Ureter (tissue), 1 donor: ENCODE results near the gene KRT79. TPM values are rescaled to one million over a fixed set of nuclear protein-coding genes. Genes with fewer than 3 reads are reported as not detected.

Experiments used
- DNase-seq: peaks from one replicate; pipeline ENCODE4 v3.0.0-alpha.2; 2020; ENCODE audit warnings: low spot score
- total RNA-seq: library from RNA; stranded (reverse); gene quantifications from one replicate; pipeline ENCODE4 v1.2.4, GENCODE V29; 2023
- donor health status: DM: yes; HTN: yes; CAD: no.

The KRT79 gene
- total RNA-seq, 1 donor from 2014 or later = not detected

DNA sequence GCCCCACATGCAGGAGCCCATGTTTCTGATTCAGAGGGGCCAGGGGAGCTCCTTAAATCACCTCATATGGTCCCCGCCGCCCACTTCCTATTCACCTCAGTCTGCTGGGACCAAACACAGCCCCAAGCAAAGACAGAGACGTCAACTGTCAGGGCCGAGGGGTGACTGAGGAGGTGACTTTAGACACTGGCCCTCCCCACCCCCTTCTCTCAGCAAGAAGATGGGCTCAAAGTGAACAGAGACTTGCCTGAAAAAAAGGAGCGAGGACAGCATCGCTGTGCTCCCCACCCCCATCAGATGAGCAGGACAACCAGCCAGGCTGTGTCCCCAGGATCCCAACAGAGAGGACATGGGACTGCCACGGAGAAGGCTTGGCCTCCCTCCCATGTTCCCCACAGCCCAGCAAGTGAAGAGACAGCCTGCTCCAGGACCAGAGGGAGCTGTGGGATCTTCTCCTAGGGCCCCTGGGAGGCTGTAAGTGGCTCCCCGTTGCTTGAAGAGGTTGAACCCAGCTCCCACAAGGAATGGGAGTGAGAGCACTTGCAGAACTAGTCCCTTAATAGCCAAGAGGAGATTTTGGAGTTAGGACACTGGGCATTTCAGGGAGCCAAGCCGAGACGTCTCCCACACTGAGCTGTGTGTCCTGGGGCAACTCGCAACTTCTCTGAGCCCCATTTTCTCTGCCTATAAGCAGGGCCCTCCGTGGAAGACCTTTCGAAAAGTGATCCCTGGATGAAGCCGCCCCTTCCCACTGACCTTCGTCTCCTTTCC is 1.3 kb upstream of the KRT79 start:
- DNase-seq = no peak

DNA sequence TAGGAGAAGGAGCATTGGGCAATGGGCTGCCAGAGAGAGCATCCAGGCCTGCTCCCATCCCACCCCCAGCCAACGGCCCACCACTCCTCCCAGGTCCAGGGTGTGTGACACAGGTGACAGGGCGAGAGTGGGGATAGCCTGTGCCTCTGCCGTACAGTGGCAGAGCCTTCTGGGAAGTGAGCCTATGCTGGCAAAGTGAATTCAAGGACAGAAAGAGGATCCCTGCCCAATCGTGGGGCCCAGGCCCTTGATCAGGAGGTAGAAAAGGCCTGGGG is 553 bp upstream of the KRT79 start:
- DNase-seq = no peak

DNA sequence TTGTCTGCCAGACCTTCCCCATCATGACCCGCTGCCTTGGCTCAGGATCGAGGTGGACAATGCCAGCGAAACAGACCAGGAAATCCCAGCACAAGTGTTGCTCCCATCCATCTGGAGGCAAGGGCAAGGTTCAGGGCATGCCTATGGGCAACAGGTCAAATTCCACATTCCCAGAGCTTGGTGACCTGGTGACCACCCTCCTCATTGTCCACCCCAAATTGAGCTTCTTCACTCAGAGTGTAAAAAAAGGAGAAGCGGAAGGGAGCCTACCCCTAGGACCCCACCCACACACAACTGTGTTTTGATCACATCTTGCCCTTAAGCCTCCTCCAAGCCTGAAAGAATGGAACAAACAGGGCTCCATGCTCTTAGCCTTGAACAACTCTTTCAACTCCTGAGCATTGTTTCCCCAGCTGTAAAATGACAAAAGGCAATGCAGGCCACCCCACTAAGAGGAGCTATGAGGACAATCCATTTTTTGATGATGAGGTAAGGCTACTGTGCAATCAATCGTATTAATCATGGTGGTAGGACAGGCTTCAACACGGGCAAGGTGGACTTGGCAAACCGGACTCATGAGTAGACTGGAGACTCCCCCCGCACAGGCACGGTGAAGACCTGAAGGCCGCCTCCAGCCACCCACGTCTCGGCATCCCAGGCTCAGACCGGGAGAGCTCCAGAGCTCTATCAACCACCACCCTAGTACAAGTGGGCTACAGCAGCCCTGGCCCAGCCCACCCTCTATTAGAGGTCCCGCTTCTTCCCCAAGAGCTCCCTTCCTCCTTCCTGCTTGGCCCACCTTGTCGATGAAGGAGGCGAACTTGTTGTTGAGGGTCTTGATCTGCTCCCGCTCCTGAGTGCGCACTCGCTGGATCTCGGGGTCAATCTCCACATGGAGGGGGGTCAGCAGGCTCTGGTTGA is 866 bp downstream of the KRT79 start:
- DNase-seq = no peak

DNA sequence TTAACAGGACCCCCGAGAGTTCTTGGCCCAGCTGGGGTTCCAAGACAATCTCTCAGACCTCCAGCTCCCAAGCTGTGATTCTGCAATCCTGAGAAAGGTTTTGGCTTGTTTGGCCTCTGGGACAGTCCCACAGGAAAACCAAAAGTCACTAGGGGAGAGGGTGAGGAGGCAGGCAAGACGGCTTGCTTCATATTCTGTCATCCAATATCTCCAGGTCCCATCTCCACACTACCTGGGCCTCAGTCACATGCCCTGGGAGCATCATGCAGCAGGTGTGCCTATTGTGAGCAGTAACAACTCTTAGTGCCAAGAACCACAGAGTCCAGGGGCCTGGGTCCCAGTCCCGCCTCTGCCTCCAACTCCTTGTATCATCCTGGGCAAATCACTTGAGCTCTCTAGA is 1.7 kb downstream of the KRT79 start:
- DNase-seq = no peak

DNA sequence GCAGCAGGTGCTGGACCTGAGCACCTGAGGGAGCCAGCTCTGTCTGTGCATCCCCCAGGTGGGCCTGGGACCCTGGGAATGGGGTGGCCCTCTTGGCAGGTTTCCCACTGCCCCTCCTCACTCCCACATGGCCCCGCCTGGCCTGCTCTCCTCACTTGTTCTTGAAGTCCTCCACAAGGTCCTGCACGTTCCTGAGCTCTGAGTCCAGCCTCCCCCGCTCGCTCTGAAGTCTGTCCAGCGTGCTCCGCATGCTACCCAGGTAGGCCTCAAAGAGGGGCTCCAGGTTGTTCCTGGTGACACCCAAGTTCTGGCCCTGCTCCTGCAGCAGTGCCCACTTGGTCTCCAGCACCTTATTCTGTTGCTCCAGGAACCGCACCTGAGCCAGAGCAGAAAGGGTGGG is 2.9 kb downstream of the KRT79 start:
- DNase-seq = no peak

DNA sequence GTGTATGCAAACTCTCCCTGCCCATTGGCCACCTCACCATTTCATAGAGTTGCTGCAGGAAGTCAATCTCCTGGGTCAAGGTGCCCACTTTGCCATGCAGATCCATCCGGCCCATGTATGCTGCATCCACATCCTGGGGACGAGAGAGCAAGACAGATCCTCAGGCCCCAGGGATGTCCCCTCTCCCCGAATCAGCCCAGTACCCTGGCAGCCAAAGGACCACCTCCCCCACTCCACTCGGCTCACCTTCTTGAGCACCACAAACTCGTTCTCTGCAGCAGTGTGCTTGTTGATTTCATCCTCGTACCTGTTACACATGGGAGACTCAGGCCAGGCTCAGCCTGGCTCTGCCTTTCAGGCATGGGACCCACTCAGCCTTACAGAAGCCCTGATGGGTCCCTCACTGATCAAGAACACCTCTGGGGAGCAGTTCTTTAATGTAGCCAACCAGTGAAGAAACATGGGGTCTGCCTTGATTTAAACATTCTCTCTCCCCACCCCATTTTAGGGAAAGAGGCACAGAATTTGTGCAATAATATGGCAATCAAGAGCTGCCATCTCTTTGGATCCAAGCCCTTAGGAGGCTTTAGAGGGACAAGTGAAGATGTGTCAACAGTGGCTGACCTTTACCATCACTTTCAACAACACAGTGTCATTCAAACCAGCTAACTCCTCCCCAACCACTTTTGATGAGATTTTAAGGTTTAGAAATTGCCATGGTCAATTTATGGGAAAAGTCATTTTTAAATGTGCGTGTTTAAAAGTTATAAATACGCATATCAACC is 3.9 kb downstream of the KRT79 start:
- no peak for DNase-seq

DNA sequence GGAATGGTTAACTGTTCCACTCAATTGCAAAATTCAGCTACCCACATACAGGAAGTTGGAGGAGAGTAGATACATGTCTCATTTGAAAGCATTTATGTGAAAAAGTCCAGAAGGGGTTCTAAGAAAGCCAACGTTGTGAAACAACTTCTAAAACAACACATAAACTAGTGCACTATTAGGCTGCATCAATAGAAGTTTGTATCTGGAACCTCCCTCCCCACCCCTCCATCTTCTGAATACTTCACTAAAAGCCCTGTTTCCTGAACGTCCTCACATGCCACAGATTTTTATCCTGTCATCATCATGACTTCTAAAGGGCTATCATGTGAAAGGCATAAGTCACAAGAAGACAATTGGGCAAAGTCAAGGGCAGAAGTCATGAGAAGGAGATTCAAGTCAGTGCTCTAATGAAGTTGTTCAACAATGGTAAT is 5.5 kb downstream of the KRT79 start:
- DNase-seq = no peak

DNA sequence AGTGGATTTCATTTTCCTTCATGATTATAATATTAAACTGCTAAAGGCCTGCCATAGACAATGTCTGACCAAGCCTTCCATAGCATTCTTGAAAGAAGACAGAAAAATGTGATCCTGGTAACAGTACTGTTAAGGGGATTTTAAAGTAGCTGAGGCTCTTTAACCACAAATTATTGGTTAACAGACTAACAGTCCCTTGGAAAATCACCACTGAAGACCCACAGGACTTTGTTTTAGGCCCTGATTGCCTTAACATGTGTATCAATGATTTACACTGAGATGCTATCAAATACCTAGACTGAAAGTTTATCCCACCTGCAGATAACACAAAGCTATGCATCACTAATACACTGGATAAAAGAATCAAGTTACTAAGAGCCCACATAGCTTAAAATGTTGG is 6.0 kb downstream of the KRT79 start:
- no peak for DNase-seq

DNA sequence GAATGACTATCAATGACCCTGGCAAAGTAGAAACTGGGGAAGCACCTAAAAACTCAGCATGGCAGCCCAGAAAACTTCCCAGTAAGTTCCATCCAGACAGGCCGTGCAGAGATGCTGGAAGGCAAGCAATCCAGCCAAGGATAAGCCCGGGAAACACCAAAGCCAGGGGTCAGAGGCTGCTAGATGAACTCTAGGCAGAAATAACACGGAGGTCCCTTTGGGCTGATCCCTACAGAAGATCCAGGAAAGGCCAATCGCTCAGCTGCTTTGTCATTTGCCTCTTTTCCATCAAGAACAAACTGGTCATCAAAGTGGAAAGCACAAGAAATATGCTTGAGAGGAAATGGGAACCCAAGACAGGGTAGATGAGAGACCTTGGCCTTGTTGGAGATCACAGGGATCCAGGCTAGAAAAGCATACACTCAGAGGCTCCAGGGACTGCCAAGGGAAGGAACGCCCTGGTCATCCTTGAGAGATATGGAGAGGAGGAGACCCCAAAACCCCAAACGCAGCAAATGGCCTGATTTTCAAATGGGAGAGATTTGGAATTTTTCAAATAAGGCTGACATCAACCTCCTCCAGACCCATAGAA is 6.5 kb downstream of the KRT79 start:
- no peak for DNase-seq

DNA sequence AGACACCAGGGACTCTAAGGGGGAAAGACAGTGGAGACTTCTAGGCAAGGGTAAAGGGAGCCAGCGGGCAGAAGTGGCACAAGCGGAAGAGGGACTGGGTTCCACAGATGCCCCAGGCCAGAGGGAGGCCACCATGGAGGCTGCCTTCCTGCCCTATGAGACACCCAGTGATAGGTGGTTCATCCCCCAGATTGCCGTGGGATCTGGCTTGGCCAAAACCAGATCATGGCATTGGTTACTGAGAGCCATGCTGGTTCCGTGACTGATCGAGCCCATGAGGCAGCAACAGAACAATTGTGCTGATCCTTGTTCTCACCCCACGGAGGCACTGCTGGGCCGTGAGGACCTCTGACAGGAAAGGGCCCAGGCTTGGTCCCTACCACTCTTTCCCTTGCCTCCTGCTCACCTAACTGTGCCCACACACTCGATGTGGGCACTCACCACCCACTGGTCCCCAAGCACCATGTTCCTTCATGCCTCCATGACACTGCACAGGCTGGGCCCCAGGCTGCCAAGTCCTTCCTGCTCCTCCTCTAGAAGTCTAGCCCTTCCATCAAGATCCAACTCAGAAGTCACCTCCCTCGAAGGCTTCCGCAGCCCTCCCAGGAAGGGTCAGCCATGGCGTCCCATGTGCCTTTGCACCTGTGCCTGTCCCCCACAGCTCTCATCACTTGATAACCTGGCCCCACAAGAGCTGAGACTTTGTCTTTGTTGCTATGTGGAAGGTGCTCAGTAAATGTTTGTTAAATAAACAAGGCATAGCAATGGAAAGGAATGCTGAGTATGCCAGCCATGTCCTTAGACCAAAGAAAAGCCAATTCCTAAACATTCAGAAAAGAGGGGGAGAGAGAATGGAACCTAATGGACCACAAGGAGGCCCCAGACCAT is 7.3 kb downstream of the KRT79 start:
- DNase-seq = no peak

DNA sequence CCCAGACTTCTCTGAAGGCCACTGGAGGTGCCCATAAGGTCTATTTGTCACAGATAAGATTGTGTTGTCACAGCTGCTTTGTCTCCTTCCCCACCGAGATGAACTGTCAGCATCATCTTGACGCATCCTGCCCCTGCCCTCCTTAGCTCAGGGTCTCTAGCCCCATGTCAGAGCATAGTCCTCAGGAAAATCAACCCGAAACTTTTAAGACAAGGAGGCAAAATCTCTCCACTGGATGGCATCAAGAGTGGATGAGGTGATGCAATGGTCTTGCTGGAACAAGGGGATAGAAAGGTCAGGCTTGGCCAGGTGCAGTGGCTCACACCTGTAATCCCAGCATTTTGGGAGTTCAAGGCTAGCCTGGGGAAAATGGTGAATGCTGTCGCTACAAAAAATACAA is 8.2 kb downstream of the KRT79 start:
- DNase-seq = no peak

DNA sequence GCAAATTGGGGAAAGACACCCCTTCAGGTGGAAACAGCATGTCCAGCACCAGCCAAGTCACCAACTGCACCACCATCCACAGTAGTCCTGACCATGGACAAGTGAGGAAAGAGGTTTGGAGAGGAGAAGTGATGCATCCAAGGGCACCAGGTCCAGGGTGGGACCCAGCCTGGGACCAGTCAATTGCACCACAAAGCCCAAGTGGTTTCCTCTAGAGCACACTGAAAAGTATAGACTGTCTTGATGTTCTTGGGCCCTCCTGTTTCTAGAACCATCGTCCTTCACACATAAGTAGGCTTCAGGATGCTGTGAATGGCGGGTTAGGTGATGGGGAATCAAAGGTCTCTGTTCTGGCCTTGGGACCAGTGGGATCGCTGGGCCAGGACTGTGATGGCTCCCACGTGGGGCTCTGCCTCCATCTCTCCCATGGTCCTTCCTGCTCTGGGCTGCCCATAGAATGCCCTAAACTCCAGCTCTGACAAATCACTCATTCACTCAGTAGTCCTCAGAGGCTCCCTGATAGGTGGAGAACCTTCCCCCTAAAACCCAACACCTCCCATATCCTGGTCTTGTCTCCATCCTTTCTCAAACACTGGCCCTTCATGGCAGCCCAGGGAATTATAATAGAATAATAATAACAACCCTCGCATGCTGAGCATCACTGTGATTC is 9.2 kb downstream of the KRT79 start:
- no peak for DNase-seq

DNA sequence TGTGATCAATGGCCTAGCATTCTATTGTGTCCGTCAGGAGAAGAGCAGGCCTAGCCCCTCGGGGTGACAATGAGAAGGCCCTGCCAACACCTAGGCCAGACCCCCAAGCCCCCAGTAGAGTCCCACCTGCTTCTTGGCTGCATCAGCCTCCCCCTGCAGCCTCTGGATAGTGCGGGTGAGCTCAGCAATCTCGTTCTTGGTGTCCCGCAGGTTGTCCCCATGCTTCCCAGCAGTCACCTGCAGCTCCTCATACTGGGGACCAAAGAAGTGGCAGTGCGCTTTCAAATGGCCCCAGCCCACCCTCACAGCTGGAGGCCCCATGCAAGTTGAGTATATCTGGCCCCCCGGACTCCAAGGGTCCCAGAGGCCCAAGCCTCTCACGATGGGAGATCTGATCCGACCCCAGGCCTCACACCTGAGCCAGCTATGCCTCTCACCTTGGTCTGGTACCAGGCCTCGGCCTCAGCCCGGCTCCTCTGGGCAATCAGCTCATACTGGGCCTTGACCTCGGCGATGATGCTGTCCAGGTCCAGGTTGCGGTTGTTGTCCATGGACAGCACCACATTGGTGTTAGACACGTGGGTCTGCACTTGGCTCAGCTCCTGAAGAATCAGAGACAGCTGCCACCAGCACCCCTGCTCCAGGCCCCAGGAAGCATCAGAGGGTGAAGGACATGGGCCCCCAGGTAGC is 10.2 kb downstream of the KRT79 start:
- no peak for DNase-seq

DNA sequence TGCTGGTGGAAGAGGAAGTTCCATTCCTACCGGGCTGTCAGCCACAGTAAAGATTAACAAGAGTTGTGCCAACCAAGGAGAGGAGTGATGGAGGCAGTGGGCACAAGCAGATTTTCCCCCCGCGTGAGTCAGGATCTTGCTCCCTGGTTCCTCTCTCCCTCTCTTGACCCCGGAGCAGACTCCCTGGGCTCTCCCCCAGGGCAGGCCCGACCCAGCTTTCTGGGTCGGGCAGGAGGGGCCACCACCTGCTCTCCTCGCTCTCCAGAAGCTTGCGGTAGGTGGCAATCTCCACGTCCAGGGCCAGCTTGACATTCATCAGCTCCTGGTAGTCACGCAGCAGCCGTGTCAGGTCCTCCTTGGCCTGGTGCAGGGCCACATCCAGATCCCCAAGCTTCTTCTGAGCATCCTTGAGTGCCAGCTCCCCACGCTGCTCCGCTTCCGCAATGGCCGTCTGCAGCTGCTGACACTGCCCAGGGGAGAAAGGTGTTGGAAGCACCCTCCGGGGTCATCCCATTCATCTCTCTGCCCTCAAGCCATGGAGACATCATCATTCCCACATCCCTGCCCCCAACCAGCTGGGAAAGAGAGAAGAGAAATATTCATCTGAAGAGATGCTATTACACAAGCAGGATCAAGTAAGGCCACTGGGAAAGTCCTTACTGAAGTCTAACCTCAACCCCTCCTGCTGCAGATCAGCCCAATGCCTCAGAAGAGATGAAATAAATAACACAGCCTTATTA is 11.2 kb downstream of the KRT79 start:
- DNase-seq = no peak

DNA sequence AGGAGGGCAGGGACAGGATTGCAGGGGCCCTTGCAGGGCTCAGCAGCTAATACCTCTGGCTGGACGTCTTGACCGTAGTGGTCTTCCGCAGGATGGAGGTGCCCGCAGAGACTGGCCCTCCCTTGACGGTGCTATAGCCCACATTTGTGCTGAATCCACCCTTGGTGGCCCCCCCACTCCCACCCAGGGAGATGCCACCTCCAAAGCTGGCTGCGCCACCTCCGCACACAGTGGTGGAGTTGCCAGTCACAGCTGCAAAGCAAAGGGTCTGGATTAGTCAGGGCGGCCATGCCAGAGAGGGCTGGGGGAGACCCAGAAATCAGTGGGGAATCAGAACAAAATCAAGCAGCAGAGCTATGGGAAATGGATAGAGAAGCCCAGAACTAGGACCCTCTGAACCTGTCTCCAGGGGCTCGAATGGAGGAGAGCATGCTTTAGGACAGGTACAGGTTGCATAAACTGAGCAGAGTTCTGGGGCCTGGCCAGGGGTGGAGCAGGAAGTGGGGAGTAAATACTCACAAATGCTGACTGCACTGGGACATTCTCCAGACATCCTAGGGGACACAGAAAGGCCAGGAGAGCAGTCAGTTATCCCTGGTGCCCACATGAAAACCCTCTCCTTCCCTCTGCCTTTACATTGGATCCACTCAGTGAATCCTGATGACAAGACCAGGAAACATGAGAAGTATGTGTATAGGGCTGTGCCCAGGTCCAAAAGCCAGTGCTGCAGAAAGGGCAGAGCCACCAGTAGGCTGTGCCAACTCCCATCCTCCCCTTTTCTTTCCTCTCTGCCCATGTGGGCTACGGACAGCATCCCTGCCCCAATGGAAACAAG is 12.1 kb downstream of the KRT79 start:
- peak; percentile 51 for DNase-seq

DNA sequence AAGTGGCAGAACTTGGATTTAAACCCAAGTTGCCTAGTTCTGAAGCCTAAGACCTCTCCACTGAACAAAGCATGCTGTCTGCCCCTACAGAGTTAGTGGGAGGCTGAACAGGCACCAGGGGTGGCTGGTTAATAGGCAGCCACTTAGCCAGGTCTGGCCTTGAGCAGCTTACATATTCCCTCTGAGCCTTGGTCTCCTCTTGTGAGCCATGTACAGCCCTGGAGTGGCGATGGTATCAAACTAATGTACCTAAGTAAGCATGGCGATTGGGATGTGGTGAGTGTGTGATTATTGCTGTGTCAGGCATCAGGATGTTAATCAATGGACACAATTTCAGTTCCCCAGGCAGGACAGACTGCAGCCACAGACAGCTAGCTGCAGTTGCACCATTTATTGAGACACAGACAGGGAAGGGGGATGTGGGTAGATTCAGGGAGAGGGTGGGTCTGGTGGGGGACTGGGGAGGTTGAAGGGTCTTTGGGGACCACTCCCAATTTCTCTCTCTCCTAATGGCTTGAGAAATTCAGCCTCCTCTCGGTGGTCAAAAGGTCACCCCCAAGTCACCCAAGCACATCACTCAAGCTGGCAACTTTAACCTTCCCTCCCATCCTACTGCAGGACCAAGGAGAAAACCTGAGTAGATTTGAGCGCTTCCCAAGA is 12.9 kb downstream of the KRT79 start:
- DNase-seq = no peak

DNA sequence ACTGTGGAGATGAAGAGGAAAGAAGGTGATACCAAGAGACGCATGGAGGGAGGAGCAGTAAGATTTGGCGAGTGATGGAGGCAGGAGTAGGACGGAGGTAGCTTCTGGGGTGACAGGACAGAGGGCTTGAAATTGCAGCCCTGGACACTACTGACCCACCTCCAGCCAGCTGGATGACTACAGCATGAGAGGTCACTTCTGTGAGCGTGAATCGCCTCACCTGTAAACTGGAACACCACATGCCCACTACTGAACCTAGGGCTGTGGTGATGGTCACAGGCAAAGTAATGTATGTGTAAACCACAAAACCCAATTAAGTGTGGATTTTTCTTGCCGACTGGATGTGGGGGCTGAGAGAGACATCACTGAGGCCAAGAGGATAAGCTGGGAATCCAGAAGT is 13.6 kb downstream of the KRT79 start:
- no peak for DNase-seq
